Stimulated activated memory B cell treated with anti-CD40 and anti-IgM and Interleukin-4, amounts not matched to agents 10 μg/mL and 1 μg/mL and 100 μg/mL, for 72 hours (primary cell): ENCODE results near the gene DEFB131B.

ENCODE experiments used
- ATAC-seq: fragments of 150-1000 bp; cut with Tn5 transposase; 2 replicates; pipeline ENCODE4 v1.10.0; 2021
- H3K27ac Mint-ChIP-seq: one replicate; pipeline ENCODE4 v1.8.0; 2022; ENCODE audit warnings: mild to moderate bottlenecking, mixed read lengths
- H3K27me3 Mint-ChIP-seq: one replicate; pipeline ENCODE4 v1.8.0; 2022; ENCODE audit warnings: mixed read lengths
- H3K36me3 Mint-ChIP-seq: one replicate; pipeline ENCODE4 v1.8.0; 2022; ENCODE audit warnings: mixed read lengths
- H3K4me1 Mint-ChIP-seq: one replicate; pipeline ENCODE4 v1.8.0; 2022; ENCODE audit warnings: mixed read lengths
- H3K4me3 Mint-ChIP-seq: one replicate; pipeline ENCODE4 v1.8.0; 2022; ENCODE audit warnings: mild to moderate bottlenecking, moderate library complexity, mixed read lengths
- H3K9me3 Mint-ChIP-seq: one replicate; pipeline ENCODE4 v1.8.0; 2022; ENCODE audit warnings: mixed read lengths

Gene DEFB131B

GRCh38 chr11:71929491-71929890 is 51.2 kb downstream of the DEFB131B start:
- peaks cover 13% of the 10 kb centered on the region for H3K36me3 Mint-ChIP-seq
- peak overlapping the region; percentile 94 for H3K4me3 Mint-ChIP-seq
- H3K9me3 Mint-ChIP-seq, result no peaks in the 10 kb centered on the region
- H3K27ac Mint-ChIP-seq, result peak overlapping the region; percentile 99
- no peak for ATAC-seq
- no peaks in the 10 kb centered on the region for H3K27me3 Mint-ChIP-seq
- H3K4me1 Mint-ChIP-seq, result peaks cover 51% of the 10 kb centered on the region

- Mint-ChIP-seq H3K4me3 (peak overlapping the region; percentile 94), H3K27me3 (no peaks in the 10 kb centered on the region), H3K4me1 (peaks cover 54% of the 10 kb centered on the region), H3K27ac (peak overlapping the region; percentile 99), H3K9me3 (no peaks in the 10 kb centered on the region), H3K36me3 (peaks cover 9% of the 10 kb centered on the region)
- no peak for ATAC-seq
Observed at GRCh38 chr11:71930556-71931244, 52.4 kb downstream of the DEFB131B start.

- Mint-ChIP-seq H3K9me3 (no peaks in the 10 kb centered on the region), H3K4me3 (peak overlapping the region; percentile 94), H3K4me1 (peaks cover 54% of the 10 kb centered on the region), H3K27ac (peak overlapping the region; percentile 99), H3K36me3 (peaks cover 9% of the 10 kb centered on the region), H3K27me3 (no peaks in the 10 kb centered on the region)
- peak; percentile 55 for ATAC-seq
Observed at GRCh38 chr11:71931245-71931602, 53.0 kb downstream of the DEFB131B start.

- Mint-ChIP-seq H3K9me3 (no peaks in the 10 kb centered on the region), H3K4me1 (peaks cover 55% of the 10 kb centered on the region), H3K36me3 (peaks cover 18% of the 10 kb centered on the region), H3K27me3 (no peaks in the 10 kb centered on the region), H3K27ac (peak overlapping the region; percentile 99), H3K4me3 (peak overlapping the region; percentile 61)
- ATAC-seq, result no peak
Observed at GRCh38 chr11:71933141-71933933, 55.1 kb downstream of the DEFB131B start.
